GM21529 (cell line): ENCODE measurements around the gene C2orf66.

ENCODE experiments used
- ATAC-seq: cut with Tn5 transposase; IDR thresholded peaks from one replicate; pipeline ENCODE4 v1.9.1; 2021; ENCODE audit not compliant: unreplicated experiment

C2orf66 gene

DNA sequence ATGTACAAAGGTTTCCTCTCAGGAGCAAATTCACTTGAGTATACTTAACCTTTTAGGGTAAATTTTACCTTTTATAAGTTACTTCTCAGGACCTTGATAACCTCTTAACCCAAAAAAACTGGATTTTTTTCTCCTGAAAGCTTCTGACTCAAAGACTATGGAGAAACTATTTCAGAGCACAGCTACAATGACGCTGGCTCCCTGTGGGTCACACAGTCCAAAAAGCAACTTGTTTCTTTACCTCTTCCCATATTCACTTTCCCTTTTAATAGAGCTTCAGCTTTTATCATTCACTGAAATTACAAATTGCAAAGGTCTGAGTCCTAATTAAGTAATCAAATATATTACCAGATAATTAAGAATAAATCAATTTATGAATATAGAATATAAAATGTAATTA, 42.1 kb downstream of the C2orf66 start:
- no peak for ATAC-seq

DNA sequence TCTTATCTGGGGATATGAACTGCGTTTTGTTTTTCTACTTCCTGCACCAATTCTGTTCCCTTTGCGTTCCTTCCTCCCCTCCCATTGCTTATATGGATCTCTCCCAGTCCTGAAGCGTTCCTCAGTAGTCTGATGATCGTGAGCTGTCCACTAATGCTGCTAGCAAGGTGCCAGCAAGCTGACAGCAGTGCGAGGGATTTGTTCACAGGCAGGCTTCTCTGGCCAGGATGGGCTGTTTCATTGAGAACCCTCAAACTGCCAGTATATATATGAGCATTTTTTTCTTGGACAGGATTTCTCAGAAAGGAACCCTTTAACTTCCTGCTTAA, 49.8 kb downstream of the C2orf66 start:
- ATAC-seq: no peak

DNA sequence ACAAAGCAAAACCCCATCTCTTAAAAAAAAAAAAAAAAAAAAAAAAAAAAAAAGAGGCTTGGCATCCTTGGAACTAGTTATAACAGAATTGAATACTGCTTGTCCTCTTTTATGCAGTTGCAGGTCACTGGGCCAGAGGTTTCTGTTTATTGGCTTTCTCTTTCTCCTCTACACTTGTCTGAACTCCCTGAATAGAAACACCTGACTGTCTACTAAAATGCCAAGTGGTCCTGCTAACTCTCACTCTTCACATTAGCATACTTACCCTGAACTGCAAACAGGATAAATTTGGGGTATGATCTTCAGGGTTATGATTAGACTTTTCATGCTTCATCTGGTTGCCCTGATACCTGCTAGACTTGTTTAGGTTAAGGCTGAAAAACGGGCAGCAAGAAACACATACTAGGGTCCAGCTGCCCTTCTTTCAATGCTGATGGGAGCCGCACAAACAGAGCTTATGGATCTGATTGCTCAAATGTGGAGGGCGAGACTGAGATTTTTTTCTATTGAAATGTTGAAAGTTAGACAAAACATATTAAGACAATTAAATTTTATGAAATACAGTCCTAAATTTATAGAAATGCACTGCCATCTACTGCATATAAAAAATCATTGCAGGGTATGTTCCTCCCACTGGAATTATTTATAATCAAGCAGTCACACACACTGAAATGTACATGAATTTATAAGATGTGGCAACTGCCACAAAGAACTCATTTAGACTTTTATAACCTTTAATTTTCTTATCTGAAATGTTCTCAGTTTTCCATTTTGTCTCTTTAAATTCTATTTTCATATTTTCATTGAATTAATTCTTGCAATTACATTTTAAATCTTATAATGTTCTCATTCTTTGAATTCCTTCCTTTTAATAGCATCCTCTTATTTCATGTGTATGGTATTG, 50.4 kb downstream of the C2orf66 start:
- ATAC-seq: no peak
